WI38 (cell line): ENCODE results near the gene TNFRSF13B.
"Not testable (repeated sequence)": the region's sequence is repeated elsewhere in the genome, so short reads cannot be mapped to it uniquely, and the experiment has no call there.

Experiments used
- H3K4me3 ChIP-seq: 2 replicates; pipeline ENCODE4 v1.5.1; 2011; ENCODE audit warnings: low read depth, mild to moderate bottlenecking, control low read depth, low read length
- TF ChIP-seq, protein P1 (sequence below): IDR thresholded peaks from 2 replicates; pipeline ENCODE4 v1.5.1; 2012; ENCODE audit warnings: low read depth, mild to moderate bottlenecking, control low read depth, low read length

Gene TNFRSF13B

DNA sequence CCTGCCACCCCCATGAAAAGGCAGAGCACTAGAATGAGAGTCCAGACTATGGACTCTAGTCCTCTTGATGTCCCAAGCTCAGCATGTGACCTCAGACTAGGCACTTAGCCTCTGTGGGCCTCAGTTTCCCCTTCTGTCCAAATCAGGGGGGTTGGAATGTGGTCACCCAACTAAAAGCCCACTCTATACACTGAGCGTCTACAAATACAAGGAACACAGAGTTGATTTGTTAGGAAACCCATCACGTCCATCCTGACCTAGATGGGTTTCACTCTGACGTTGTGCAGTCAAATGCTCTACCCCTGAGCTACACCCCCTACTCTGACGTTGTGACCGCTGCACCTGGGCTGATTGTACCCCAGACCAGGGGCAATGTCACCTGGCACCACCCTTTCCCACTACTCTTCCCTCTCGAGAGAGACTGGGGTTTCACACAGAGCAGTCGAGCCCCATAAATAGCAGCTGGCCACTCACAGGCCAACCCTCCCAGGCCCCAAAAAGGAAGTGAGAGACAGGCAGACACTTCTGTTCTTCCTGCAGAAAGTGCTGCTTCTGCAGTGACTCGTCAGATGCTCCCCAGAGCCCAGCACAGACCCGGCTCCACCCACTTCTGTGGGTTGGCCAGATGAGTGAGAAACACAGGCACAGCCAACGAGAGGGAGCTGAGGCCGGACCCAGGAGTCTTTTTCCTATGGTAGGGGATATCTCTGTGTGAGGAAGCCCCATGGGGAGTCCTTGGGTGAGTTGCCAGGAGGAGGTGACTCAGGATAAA lies 16.1 kb upstream of the TNFRSF13B start:
- TF ChIP-seq, protein P1, sequence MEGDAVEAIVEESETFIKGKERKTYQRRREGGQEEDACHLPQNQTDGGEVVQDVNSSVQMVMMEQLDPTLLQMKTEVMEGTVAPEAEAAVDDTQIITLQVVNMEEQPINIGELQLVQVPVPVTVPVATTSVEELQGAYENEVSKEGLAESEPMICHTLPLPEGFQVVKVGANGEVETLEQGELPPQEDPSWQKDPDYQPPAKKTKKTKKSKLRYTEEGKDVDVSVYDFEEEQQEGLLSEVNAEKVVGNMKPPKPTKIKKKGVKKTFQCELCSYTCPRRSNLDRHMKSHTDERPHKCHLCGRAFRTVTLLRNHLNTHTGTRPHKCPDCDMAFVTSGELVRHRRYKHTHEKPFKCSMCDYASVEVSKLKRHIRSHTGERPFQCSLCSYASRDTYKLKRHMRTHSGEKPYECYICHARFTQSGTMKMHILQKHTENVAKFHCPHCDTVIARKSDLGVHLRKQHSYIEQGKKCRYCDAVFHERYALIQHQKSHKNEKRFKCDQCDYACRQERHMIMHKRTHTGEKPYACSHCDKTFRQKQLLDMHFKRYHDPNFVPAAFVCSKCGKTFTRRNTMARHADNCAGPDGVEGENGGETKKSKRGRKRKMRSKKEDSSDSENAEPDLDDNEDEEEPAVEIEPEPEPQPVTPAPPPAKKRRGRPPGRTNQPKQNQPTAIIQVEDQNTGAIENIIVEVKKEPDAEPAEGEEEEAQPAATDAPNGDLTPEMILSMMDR = no peak
- no peak overlapping the region for H3K4me3 ChIP-seq

DNA sequence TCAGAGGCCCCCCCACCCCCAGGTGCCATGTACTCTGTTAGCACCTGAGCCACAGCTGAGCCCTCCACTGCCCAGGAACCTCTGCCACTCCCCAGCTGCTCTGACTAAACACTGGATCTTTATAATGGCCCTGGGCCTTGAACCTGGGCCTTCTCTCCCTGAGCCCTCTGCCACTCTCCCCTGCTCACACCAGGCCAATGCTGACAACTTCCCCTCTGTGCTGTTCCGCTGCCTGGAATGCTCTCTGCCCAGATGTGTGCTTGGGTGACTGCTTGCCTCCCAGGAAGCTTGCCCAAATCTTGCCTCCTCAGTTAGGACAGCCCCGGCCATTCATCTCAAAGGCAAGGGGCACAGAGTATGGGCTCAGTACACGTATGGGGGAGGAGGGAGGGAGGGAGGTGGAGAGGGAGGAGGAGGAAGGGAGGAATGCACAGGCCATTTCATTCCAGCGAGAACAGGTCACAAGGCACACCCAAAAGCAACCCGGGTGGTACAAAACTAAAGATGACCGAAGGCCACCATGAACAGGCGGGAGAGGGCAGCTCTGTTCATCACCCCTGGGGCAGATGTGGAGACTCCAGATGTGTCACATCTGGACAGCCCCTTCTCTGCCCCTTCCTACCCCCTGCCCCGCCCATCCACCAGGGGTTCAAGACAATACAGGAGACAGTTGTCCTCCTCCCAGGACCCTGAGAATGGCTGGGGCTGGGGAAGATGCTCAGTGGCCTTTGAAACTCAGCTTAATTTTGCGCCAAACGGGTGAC lies 15.3 kb upstream of the TNFRSF13B start:
- TF ChIP-seq, protein P1 = no peak
- no peak overlapping the region for H3K4me3 ChIP-seq

DNA sequence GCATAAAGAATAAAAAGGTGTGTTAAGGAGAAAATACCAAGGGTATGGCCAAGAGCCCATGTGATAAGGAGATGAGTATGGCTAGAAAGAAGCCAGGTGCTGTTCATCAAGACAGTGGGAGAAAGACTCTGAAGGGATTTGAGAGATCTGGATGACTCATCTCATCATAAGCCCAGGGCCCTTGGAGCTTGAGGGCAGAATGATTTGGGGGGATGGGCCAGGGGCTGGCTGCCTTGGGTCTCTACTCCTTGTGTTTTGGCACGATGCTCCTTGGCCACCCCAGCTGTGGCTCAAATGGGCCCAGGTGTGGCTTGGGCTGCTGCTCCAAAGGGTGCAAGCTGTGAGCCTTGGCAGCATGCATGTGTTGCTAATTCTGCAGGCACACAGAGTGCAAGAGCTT lies 14.5 kb upstream of the TNFRSF13B start:
- TF ChIP-seq, protein P1 = no peak
- H3K4me3 ChIP-seq = no peak overlapping the region

DNA sequence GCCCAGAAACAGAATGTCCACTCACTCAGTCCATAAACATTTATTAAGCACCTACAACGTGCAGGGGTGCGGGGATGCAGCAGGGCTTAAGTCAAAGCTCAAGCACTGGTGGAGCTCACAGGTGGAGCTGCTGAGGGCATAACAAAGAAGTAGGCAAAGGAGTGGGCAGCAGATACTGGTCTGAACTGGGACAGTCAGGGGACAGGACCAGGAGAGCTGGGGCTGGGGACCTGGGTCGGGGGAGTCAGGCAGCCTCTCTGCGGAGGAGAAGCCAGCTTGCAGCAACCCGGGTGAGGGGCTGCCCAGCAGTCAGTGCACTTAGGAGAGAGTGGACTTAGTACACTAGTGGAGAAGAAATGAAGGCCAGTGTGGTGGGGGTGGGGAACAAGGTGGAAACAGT lies 10.0 kb upstream of the TNFRSF13B start:
- TF ChIP-seq, protein P1 = no peak

DNA sequence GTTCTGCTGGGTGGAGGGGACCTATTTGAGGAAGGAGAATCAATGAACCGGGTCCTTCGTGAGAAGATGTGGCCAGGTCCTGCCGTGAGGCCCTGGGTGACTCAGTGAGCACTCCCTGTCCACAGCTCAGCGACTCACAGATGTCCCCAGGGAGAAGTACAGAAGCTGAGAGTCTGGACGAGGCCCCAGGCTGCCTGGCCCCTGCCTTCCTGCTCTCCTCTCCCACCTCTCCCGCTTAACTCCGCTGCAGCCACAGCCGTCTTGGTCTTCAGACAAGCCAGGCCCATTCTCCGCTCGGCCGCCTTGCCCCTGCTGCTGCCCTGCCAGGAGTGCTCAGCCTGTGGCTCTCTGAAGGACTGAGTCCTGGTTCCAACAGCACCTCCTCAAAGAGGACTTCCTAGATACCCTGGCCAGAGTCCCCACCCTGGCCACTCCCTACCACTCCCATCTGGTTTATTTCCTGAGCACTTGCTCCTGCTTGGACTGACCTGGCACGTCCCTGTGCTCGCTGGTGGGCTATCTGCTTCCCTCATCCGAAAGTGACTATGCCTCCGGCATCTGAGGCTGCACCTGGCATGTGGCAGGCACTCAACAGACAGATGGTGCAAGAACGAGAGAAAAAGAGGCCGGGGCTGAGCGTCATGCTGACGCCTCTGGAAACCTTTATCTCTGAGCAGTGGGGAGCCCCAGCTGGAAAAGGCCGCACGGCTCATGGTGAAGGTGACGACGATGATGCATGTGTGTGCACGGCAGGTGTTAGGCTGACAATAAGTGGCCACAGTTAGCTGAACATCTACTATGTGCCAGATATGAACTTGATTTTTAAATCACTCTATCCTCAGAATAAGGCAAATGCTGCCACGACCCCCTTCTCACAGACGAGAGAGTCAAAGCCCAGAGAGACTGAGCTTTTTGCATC lies 9.2 kb upstream of the TNFRSF13B start:
- TF ChIP-seq, protein P1 = no peak
- H3K4me3 ChIP-seq = no peak overlapping the region

More for the DNA sequence above, 10.0 kb upstream of the TNFRSF13B start:
- no peak overlapping the region for H3K4me3 ChIP-seq

DNA sequence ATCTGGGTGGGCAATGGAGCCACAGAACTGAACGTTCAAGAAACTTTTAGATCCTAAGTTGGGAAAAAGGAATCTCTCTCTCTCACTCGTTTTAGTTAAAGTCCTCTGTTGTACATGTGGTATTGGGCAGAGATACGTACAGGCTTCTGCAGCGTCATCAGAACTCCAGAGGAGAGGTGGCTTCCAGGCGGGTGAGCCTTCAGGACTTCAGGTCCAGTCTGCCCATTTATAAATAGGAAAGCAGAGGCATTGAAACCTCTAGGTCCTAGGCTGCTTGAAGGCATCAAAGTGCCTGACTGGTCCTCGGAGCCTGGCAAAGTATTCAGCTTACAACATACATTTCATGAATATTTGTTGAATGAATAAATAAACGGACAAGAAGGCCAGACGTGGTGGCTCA lies 8.1 kb upstream of the TNFRSF13B start:
- H3K4me3 ChIP-seq = no peak overlapping the region
- TF ChIP-seq, protein P1 = no peak

DNA sequence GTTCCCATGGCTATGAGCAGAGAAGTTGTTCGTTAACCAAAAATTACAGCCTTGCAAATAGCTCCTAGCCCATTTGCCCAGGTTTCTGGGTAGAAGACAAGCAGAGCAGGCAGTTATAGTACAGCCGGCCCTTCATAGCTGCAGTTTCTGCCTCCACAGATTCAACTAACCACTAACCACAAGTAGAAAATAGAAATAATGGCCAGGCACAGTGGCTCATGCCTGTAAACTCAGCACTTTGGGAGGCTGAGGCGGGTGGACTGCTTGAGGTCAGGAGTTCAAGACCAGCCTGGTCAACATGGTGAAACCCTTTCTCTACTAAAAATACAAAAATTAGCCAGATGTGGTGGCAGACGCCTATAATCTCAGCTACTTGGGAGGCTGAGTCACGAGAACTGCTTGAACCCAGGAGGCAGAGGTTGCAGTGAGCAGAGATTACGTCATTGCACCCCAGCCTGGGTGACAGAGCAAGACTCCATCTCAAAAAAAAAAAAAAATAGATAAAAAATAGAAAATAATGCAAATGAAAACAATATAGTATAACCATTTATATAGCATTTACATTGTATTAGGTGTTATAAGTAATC lies 7.4 kb upstream of the TNFRSF13B start:
- H3K4me3 ChIP-seq = not testable (repeated sequence)
